ENCODE measurements around the gene PTTG1IP. TPM values are rescaled to one million over a fixed set of nuclear protein-coding genes. Genes with fewer than 3 reads are reported as not detected.

Gene PTTG1IP
- total RNA-seq, 2 donors from 2014 or later: 284 to 303 TPM

DNA sequence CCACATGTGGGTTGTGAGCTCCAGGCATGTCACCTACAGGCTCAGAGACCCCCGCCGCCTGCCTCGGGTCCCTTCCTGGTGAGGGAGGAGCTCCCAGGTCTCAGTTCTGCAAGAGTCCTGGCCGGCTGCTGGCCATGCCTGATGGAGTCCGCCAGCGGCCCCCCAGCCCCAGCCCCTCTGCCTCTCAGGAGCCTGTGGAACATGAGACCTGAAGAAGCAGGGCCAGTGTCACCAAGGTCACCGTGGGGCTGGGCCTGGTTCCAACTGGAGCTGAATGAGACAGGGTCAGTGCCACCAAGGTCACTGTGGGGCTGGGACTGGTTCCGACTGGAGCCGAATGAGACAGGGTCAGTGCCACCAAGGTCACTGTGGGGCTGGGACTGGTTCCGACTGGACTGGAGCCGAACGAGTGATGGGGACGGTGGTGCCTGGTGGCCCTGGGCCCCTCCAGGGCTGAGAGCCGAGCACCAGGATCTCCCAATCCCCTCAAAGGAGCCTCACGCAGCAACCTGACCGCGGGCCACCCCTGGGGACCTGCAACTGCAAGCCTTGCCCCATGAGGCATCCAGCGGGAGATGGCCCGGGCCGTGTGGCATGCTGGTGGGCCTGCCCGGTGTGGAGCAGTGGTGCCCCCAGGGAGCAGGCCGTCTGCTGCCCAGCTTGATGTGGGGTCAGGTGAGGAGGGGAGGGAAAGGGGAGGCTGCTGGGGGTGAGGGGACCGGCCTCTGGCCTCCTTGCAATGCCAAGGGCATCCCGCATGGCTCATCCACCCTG lies 14.5 kb upstream of the PTTG1IP start:
- DNase-seq (ENCODE audit: low spot score): no peak
- no peaks in the 10 kb centered on the region for H3K9me3 ChIP-seq

DNA sequence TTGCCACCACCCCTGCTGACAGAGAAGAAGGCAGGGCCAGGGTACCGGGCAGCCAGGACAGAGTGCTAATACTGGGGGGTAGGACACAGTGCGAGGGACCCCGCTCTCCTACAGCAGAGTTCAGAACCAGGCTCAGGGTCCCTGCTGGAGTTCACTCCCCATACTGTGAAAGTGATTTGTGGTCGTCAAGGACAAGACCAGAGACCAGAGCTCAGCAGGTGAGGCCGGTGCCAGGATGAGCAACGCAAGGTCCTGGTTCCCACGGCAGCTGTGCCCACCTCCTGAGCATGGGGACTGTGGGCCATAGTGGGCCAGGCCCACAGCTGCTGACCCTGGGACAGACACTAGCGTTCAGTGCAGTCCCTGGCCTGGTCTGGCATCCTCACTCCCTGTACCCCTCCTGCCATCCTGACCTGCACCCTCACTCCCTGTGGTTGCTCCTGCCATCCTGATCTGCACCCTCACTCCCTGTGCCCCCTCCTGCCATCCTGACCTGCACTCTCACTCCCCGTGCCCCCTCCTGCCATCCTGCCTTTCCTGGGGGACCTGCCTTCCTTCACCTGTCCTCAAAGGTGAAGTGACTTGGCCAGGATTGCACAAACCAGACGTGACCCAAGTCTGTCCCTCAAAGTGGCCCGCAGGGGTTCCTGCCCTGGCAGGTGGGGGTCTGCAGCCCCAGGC lies 13.8 kb upstream of the PTTG1IP start:
- no peaks in the 10 kb centered on the region for H3K27me3 ChIP-seq
- DNase-seq (ENCODE audit: low spot score): no peak
- H3K9me3 ChIP-seq: no peaks in the 10 kb centered on the region
- no peaks in the 10 kb centered on the region for H3K36me3 ChIP-seq
- no peak overlapping the region for H3K27ac ChIP-seq
- H3K4me3 ChIP-seq: no peak overlapping the region
- TF ChIP-seq, protein P1, sequence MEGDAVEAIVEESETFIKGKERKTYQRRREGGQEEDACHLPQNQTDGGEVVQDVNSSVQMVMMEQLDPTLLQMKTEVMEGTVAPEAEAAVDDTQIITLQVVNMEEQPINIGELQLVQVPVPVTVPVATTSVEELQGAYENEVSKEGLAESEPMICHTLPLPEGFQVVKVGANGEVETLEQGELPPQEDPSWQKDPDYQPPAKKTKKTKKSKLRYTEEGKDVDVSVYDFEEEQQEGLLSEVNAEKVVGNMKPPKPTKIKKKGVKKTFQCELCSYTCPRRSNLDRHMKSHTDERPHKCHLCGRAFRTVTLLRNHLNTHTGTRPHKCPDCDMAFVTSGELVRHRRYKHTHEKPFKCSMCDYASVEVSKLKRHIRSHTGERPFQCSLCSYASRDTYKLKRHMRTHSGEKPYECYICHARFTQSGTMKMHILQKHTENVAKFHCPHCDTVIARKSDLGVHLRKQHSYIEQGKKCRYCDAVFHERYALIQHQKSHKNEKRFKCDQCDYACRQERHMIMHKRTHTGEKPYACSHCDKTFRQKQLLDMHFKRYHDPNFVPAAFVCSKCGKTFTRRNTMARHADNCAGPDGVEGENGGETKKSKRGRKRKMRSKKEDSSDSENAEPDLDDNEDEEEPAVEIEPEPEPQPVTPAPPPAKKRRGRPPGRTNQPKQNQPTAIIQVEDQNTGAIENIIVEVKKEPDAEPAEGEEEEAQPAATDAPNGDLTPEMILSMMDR (IDR thresholded peaks at IDR 0.05): no peak
- no peaks in the 10 kb centered on the region for H3K4me1 ChIP-seq

More for the DNA sequence above, 14.5 kb upstream of the PTTG1IP start:
- no peaks in the 10 kb centered on the region for H3K27me3 ChIP-seq
- H3K27ac ChIP-seq: no peak overlapping the region
- no peaks in the 10 kb centered on the region for H3K4me1 ChIP-seq
- H3K36me3 ChIP-seq: no peaks in the 10 kb centered on the region
- TF ChIP-seq, protein P1 (IDR thresholded peaks at IDR 0.05): no peak
- H3K4me3 ChIP-seq: no peak overlapping the region

DNA sequence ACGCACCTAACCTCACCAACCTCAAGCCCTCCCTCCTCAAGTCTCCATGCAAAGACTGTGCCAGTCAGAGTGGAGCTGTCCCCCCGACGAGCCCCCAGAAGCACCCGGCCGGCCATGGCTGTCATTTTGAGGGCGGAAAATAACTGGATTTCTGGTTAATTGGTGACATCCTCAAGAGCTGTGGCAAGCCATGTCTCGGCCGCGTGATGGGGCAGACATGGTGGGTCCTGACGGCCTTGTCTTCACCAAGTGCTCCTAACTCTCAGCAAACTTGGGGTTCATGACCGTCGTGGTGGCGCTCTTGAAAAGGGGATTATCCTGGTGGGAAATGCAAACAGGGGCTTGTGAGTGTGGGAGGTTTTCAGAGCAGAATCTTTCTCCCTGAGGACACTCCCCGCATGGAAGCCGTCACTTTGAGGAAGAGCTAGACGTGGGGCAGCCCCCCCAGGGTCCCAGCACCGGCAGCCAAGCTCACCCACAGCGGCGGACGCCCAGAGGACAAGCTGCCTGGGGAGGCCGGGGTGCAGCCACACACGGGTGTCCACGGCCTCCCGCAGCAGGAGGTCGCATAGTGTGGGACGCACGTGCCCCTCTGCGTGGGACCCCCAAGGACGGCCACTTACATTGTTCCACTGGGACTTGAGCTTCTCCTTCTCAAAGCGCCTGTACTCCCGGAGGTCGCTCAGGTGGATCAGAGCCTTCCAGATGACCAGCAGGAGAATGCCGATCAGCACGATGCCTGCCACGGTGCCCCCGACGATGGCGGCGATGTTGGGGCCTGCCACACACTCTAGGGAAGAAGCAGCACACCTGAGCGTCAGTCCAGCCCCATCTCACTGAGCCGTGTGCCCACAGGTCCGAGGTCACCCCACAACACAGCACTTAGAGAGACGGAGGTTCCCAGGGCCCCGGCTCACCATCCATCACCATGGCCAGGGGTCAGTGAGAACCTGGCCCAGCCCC lies 12.9 kb upstream of the PTTG1IP start:
- H3K4me3 ChIP-seq: no peak overlapping the region
- peaks cover 0 to 3% of the 10 kb centered on the region in 2 donors for H3K4me1 ChIP-seq
- H3K36me3 ChIP-seq: no peaks in the 10 kb centered on the region
- no peak for DNase-seq (ENCODE audit: low spot score)
- H3K27me3 ChIP-seq: no peaks in the 10 kb centered on the region
- TF ChIP-seq, protein P1 (IDR thresholded peaks at IDR 0.05): no peak
- H3K27ac ChIP-seq: no peak overlapping the region
- H3K9me3 ChIP-seq: no peaks in the 10 kb centered on the region

DNA sequence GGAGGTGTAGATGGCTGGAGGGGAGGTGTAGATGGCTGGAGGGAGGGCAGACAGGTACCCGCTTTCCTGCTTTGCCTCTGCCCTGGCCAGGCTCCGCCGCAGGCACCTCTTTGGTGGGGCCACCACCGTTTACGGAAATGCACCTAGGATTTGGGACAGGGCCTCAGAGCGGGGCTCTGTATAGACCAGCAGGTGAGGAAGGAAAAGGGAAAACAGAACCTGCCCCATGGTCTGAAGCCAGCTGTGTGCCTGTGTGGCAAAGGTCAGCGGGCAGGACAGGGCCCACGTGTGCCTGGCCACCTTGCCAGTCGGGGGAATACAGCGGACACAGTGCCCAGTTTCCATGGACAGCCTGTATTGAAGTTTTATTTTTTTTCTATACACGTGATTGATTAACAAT lies 12.1 kb upstream of the PTTG1IP start:
- no peak for DNase-seq (ENCODE audit: low spot score)
- TF ChIP-seq, protein P1 (IDR thresholded peaks at IDR 0.05): no peak

DNA sequence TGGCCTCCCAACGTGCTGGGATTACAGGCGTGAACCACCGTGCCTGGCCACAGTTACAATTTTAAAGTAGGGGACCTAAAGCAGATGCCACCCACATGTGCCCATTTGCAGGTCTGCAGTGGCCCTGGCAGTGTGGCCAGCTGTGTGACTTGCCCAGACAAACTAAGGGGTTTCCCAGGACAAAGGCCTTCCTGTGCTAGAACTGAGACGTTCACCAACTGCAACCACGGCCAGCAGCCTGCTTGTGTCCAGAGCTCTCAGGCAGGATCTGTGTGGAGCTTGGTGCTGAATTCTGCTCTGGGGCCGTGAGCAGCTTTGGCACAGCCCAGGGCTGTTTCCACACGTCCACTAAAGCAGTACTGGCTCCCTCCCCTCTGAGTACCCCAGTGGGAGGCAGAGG lies 10.6 kb upstream of the PTTG1IP start:
- no peak overlapping the region for H3K27ac ChIP-seq
- no peak for DNase-seq (ENCODE audit: low spot score)
- TF ChIP-seq, protein P1 (IDR thresholded peaks at IDR 0.05): no peak
- no peak overlapping the region for H3K4me3 ChIP-seq
- peaks cover 0 to 15% of the 10 kb centered on the region in 2 donors for H3K4me1 ChIP-seq
- H3K27me3 ChIP-seq: no peaks in the 10 kb centered on the region
- H3K36me3 ChIP-seq: no peaks in the 10 kb centered on the region
- no peaks in the 10 kb centered on the region for H3K9me3 ChIP-seq

More for the DNA sequence above, 12.1 kb upstream of the PTTG1IP start:
- Histone ChIP-seq H3K36me3 (no peaks in the 10 kb centered on the region), H3K27me3 (no peaks in the 10 kb centered on the region), H3K27ac (no peak overlapping the region), H3K4me3 (no peak overlapping the region), H3K9me3 (no peaks in the 10 kb centered on the region), H3K4me1 (peaks cover 0 to 9% of the 10 kb centered on the region in 2 donors)
